Occipital lobe (tissue), 3 donors: ENCODE measurements around the gene ST3GAL3. TPM values are rescaled to one million over a fixed set of nuclear protein-coding genes. Genes with fewer than 3 reads are reported as not detected.

ENCODE experiments used
- DNase-seq: peaks from one replicate; lab custom pipeline; 2025; lab: John Stamatoyannopoulos, UW
- small RNA-seq: library from RNA; depleted of rRNA; stranded (forward); fragments of <200 nt; gene quantifications from one replicate; pipeline ENCODE3, GENCODE V24; 2014
- total RNA-seq: library from RNA; depleted of rRNA; stranded (reverse); fragments of >200 nt; gene quantifications from one replicate; pipeline ENCODE4 v1.2.3, GENCODE V29; 2014

ST3GAL3 gene
- total RNA-seq, 1 donor from 2014 or later = 25.7 TPM

DNA sequence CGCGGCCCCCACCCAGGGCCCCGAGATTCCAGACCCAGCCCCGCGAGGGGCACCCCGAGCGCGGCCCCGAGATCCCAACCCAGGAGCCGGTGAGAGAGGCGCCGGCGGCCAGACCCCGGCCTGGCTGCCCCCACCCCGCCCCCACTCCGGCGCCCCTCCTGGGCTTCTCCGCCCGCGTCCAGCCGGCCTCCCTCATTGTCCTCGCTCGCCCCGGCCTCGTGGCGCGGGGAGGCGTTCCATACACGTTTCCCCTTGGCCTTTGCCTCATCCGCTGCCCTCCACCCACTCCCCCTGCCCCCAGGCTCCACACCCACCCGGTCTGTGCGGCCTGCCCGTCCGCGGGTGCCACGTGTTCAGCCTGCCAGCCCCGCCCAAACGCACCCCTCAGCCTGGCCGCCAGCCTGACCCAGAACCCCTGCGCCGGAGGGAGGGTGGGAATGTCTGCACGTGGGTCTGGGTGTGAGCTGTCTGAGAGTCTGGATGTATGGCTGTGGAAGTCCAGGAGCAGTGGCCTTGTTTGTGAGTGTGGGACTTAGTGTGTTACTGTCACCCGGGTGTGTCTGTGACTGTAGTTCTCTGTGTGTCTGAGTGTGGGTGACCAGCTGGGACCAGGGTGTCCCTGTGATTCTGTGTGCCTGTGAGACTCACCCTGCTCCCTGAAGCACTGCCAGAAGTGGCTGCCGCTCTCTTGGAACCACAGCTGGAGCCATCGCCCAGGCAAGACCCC lies 272.4 kb downstream of the ST3GAL3 start:
- DNase-seq = peak; percentile 55

- no peak for DNase-seq
Measured at GRCh38 chr1:43980255-43981134, 273.2 kb downstream of the ST3GAL3 start.

Small RNA genes lying within 50 kb of the gene (small RNA-seq; reads per million reads assigned to genes)
- gene AL451062.2 (not detected), gene RF00026 (not detected)

Other genes starting within 250 kb of the ST3GAL3 start
- 37.6 TPM for gene PTPRF, start 176.7 kb upstream of the ST3GAL3 start, total RNA-seq
- gene KDM4A, start 57.4 kb upstream of the ST3GAL3 start, total RNA-seq = 51.2 TPM
- gene ARTN, start 226.3 kb downstream of the ST3GAL3 start, total RNA-seq = 0.62 TPM
- 13.7 TPM for gene IPO13, start 239.4 kb downstream of the ST3GAL3 start, total RNA-seq